K562 (cell line): ENCODE measurements around the gene BAD. TPM values are rescaled to one million over a fixed set of nuclear protein-coding genes. Genes with fewer than 3 reads are reported as not detected.

Experiments used
- CBX8 ChIP-seq: fragments of 200-600 bp; sonication (generic); IDR thresholded peaks from 2 replicates; pipeline ENCODE4 v1.6.1; 2012; ENCODE audit warnings: borderline replicate concordance, mixed run types, low read depth, mild to moderate bottlenecking, moderate library complexity, mixed read lengths, low read length, control low read depth, inconsistent platforms; ENCODE audit not compliant: poor library complexity, severe bottlenecking; ENCODE audit errors: extremely low read depth
- HDAC6 ChIP-seq: IDR thresholded peaks from 2 replicates; pipeline ENCODE4 v1.6.1; 2012; ENCODE audit warnings: low read depth, mild to moderate bottlenecking, control low read depth, inconsistent platforms, low read length, moderate library complexity
- MBD2 ChIP-seq: sonication (generic); IDR thresholded peaks from 2 replicates; pipeline ENCODE4 v1.6.1; 2016; ENCODE audit warnings: low read depth, borderline replicate concordance
- MECOM ChIP-seq: fragments of 250-450 bp; sonication (Bioruptor Pico); IDR thresholded peaks from 2 replicates; pipeline ENCODE4 v1.8.0; 2022; ENCODE audit warnings: inconsistent platforms
- MTA3 ChIP-seq: fragments of 450-650 bp; formaldehyde crosslinking; IDR thresholded peaks from 2 replicates; pipeline ENCODE4 v1.6.1; 2017; ENCODE audit warnings: mild to moderate bottlenecking, borderline replicate concordance
- NELFE ChIP-seq: IDR thresholded peaks from 2 replicates; pipeline ENCODE4 v1.6.1; 2011; ENCODE audit warnings: mild to moderate bottlenecking; ENCODE audit not compliant: insufficient read depth, insufficient read length
- RBBP5 ChIP-seq: fragments of 200-600 bp; sonication (generic); IDR thresholded peaks from 2 replicates; pipeline ENCODE4 v1.6.1; 2012; ENCODE audit warnings: borderline replicate concordance, mild to moderate bottlenecking, low read length, control low read depth, inconsistent platforms; ENCODE audit not compliant: insufficient read depth, poor library complexity, severe bottlenecking
- ZNF217 ChIP-seq: sonication (generic); formaldehyde crosslinking; IDR thresholded peaks from 2 replicates; pipeline ENCODE4 v1.8.0; 2022; ENCODE audit warnings: mild to moderate bottlenecking, missing genetic modification reagents
- ZNF274 ChIP-seq: IDR thresholded peaks from 2 replicates; pipeline ENCODE4 v1.6.1; 2011; ENCODE audit warnings: low read depth, mild to moderate bottlenecking, low read length, moderate library complexity, borderline replicate concordance
- polyA plus RNA-seq, 8 experiments: library from polyadenylated mRNA; depleted of rRNA in 4 of 8; stranded (reverse) in 5 of 8; unstranded in 3 of 8; fragments of >200 nt; fragmentation: Nextera tagmentation in 2 of 8; fragmentation: Illumina TruSeq in 1 of 8; extraction: Ambion mirVana in 2 of 8; extraction: Trizol in 1 of 8; gene quantifications; 2 replicates each; pipeline versions ENCODE4 v1.2.1 to v1.2.3, GENCODE V29; 2011 to 2014; ENCODE audit warnings: inconsistent platforms in 1 of 8, missing spikeins in 1 of 8
- total RNA-seq, 7 experiments: library from RNA; depleted of rRNA in 6 of 7; stranded (reverse); fragments of >200 nt in 6 of 7; fragmentation: Illumina TruSeq in 2 of 7; extraction: Trizol in 2 of 7; gene quantifications; 2 replicates each; pipeline versions ENCODE4 v1.2.1 to v1.2.3, GENCODE V29; 2011 to 2021; ENCODE audit warnings: low replicate concordance in 1 of 7
- TF ChIP-seq, protein P1 (sequence below): fragments of 450-650 bp; IDR thresholded peaks from 2 replicates; pipeline ENCODE4 v1.6.1; 2014; ENCODE audit warnings: low read depth, mild to moderate bottlenecking, moderate library complexity, borderline replicate concordance
- TF ChIP-seq, protein P2 (sequence below), 2 experiments: IDR thresholded peaks in 1 of 2; conservative IDR thresholded peaks in 1 of 2; 2 replicates each; pipeline ENCODE4 v1.6.1; 2016; ENCODE audit warnings: low read depth in 2 of 2, mild to moderate bottlenecking in 1 of 2, missing compliant biosample characterization in 1 of 2, missing genetic modification characterization in 1 of 2, moderate library complexity in 1 of 2
- TF ChIP-seq, protein P3 (sequence below): fragments of 250-450 bp; sonication (Bioruptor Pico); IDR thresholded peaks from 2 replicates; pipeline ENCODE4 v1.5.0; 2021
- TF ChIP-seq, protein P4 (sequence below): fragments of 450-650 bp; IDR thresholded peaks from 2 replicates; pipeline ENCODE4 v1.7.1; 2018; ENCODE audit warnings: mild to moderate bottlenecking, low read depth; ENCODE audit not compliant: partially characterized antibody
- TF ChIP-seq, protein P5 (sequence below), 2 experiments: IDR thresholded peaks; 2 replicates each; pipeline ENCODE4 v1.6.1; 2011; ENCODE audit warnings: borderline replicate concordance in 1 of 2, control low read depth in 1 of 2, low read depth in 1 of 2, low read length in 1 of 2, mild to moderate bottlenecking in 1 of 2, mixed read lengths in 1 of 2, moderate library complexity in 1 of 2; ENCODE audit not compliant: insufficient read depth in 1 of 2, insufficient read length in 1 of 2, poor library complexity in 1 of 2, severe bottlenecking in 1 of 2; ENCODE audit errors: extremely low read depth in 1 of 2

The BAD gene
- total and polyA plus RNA-seq, 9 of the 15 experiments (the other 6 are each of a cell fraction or from before 2014, with no cell fraction given) = 0.61 to 45.6 (median 11.8) TPM

DNA sequence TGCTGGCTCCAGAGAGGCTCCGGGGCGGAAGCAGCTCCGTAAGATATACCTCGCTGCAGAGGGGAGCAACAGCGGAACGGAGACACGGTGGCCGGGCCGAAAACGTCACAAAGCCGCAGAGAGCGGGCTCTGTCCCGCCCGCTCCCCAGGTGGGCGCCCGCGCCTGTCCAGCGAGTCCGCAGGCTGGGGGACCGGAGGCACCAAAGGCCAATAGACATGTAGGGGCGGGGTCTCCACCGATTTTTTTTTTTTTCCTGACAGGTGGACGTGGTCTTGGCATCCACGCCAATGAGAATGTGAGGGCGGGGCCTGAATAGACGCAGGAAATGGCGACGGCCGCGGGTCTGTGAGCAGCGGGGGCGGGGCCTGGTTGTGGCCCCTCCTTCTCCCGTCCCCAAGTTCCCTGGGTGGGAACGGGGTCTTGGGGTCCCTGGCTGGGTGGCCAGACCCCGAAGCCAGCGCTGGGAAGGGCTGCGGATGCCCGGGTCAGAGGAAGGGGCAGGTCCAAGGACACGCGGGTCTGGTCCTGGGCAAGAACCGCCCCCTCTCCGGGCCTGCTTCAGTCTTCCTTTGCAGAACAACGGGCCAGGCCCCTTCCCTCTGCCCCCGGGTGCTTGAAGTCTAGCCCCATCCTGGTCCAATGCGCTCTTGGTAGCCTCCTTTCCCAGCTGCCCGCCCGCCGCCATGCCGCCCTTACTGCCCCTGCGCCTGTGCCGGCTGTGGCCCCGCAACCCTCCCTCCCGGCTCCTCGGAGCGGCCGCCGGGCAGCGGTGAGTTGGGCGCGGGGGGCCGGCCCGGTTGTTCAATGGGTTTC is 54.1 kb downstream of the BAD start, which contains the start of gene DNAJC4 (continued):
- TF ChIP-seq, protein P1, sequence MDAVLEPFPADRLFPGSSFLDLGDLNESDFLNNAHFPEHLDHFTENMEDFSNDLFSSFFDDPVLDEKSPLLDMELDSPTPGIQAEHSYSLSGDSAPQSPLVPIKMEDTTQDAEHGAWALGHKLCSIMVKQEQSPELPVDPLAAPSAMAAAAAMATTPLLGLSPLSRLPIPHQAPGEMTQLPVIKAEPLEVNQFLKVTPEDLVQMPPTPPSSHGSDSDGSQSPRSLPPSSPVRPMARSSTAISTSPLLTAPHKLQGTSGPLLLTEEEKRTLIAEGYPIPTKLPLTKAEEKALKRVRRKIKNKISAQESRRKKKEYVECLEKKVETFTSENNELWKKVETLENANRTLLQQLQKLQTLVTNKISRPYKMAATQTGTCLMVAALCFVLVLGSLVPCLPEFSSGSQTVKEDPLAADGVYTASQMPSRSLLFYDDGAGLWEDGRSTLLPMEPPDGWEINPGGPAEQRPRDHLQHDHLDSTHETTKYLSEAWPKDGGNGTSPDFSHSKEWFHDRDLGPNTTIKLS = peak; percentile 41; the same call in 1 of the 2 replicates
- TF ChIP-seq MECOM (CRISPR knock-in tag) (no peak), NELFE (no peak), HDAC6 (no peak), ZNF274 (peak; percentile 20; the same call in 1 of the 2 replicates), MBD2 (0 out of 2 replicates have a peak, but pooled peaks have one; percentile 44), RBBP5 (peak; percentile 44), MTA3 (peak; percentile 82), ZNF217 (CRISPR knock-in tag) (no peak), CBX8 (no peak)
- TF ChIP-seq, protein P2, sequence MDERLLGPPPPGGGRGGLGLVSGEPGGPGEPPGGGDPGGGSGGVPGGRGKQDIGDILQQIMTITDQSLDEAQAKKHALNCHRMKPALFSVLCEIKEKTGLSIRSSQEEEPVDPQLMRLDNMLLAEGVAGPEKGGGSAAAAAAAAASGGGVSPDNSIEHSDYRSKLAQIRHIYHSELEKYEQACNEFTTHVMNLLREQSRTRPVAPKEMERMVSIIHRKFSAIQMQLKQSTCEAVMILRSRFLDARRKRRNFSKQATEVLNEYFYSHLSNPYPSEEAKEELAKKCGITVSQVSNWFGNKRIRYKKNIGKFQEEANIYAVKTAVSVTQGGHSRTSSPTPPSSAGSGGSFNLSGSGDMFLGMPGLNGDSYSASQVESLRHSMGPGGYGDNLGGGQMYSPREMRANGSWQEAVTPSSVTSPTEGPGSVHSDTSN (CRISPR knock-in tag; IDR thresholded peaks at IDR 0.05; ENCODE audit: low read depth) = no peak
- TF ChIP-seq, protein P2 (tag; conservative IDR thresholded peaks at IDR 0.05; ENCODE audit: low read depth) = peak; percentile 67
- TF ChIP-seq, protein P3, sequence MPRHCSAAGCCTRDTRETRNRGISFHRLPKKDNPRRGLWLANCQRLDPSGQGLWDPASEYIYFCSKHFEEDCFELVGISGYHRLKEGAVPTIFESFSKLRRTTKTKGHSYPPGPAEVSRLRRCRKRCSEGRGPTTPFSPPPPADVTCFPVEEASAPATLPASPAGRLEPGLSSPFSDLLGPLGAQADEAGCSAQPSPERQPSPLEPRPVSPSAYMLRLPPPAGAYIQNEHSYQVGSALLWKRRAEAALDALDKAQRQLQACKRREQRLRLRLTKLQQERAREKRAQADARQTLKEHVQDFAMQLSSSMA (CRISPR knock-in tag) = peak; percentile 52; the same call in 1 of the 2 replicates
- TF ChIP-seq, protein P4, sequence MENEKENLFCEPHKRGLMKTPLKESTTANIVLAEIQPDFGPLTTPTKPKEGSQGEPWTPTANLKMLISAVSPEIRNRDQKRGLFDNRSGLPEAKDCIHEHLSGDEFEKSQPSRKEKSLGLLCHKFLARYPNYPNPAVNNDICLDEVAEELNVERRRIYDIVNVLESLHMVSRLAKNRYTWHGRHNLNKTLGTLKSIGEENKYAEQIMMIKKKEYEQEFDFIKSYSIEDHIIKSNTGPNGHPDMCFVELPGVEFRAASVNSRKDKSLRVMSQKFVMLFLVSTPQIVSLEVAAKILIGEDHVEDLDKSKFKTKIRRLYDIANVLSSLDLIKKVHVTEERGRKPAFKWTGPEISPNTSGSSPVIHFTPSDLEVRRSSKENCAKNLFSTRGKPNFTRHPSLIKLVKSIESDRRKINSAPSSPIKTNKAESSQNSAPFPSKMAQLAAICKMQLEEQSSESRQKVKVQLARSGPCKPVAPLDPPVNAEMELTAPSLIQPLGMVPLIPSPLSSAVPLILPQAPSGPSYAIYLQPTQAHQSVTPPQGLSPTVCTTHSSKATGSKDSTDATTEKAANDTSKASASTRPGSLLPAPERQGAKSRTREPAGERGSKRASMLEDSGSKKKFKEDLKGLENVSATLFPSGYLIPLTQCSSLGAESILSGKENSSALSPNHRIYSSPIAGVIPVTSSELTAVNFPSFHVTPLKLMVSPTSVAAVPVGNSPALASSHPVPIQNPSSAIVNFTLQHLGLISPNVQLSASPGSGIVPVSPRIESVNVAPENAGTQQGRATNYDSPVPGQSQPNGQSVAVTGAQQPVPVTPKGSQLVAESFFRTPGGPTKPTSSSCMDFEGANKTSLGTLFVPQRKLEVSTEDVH = peak; percentile 48
- TF ChIP-seq, protein P5, sequence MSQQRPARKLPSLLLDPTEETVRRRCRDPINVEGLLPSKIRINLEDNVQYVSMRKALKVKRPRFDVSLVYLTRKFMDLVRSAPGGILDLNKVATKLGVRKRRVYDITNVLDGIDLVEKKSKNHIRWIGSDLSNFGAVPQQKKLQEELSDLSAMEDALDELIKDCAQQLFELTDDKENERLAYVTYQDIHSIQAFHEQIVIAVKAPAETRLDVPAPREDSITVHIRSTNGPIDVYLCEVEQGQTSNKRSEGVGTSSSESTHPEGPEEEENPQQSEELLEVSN (IDR thresholded peaks at IDR 0.05; ENCODE audit: borderline replicate concordance in 1 of 2, extremely low read depth in 1 of 2, insufficient read depth in 1 of 2, insufficient read length in 1 of 2, low read depth in 1 of 2, low read length in 1 of 2, poor library complexity in 1 of 2, severe bottlenecking in 1 of 2) = peak in 1 of 2 experiments; percentile 69
